Neural crest cell (in vitro differentiated cells): ENCODE results near the gene ULK4. TPM values are rescaled to one million over a fixed set of nuclear protein-coding genes. Genes with fewer than 3 reads are reported as not detected.

Source experiments
- DNase-seq: peaks from one replicate; pipeline ENCODE4 v3.0.0; 2021; ENCODE audit warnings: low read depth, mixed read lengths, low spot score
- H3K27ac Mint-ChIP-seq: one replicate; pipeline ENCODE4 v1.8.0; 2021; ENCODE audit warnings: mild to moderate bottlenecking, mixed read lengths; ENCODE audit not compliant: unreplicated experiment
- H3K27me3 Mint-ChIP-seq: 2 replicates; pipeline ENCODE4 v1.8.0; 2021; ENCODE audit warnings: low read depth, mild to moderate bottlenecking, mixed read lengths
- H3K36me3 Mint-ChIP-seq: 2 replicates; pipeline ENCODE4 v1.8.0; 2021; ENCODE audit warnings: low read depth, mild to moderate bottlenecking, mixed read lengths
- H3K4me1 Mint-ChIP-seq: 2 replicates; pipeline ENCODE4 v1.8.0; 2021; ENCODE audit warnings: mixed read lengths
- H3K4me3 Mint-ChIP-seq: one replicate; pipeline ENCODE4 v1.8.0; 2021; ENCODE audit warnings: mild to moderate bottlenecking, mixed read lengths
- H3K9me3 Mint-ChIP-seq: 2 replicates; pipeline ENCODE4 v1.8.0; 2021; ENCODE audit warnings: mixed read lengths
- CTCF ChIP-seq: fragments of 200-600 bp; sonication (generic); conservative IDR thresholded peaks from 2 replicates; pipeline ENCODE4 v1.5.0; 2021; ENCODE audit warnings: antibody characterized with exemption, mild to moderate bottlenecking
- total RNA-seq: library from RNA; stranded (reverse); gene quantifications from 2 replicates; pipeline ENCODE4 v1.2.1, GENCODE V29; 2021

The ULK4 gene
- total RNA-seq, 1 donor from 2014 or later, result 10.2 TPM

GRCh38 chr3:41222501-41222900, 739.4 kb downstream of the ULK4 start:
- Mint-ChIP-seq H3K27ac (no peak overlapping the region), H3K4me1 (peaks cover 27% of the 10 kb centered on the region), H3K27me3 (no peaks in the 10 kb centered on the region), H3K9me3 (no peaks in the 10 kb centered on the region), H3K4me3 (no peak overlapping the region), H3K36me3 (peaks cover 16% of the 10 kb centered on the region)
- DNase-seq, result no peak
- TF ChIP-seq CTCF, result no peak

GRCh38 chr3:41222012-41222411, 739.9 kb downstream of the ULK4 start:
- no peak for TF ChIP-seq CTCF
- H3K27me3 Mint-ChIP-seq, result no peaks in the 10 kb centered on the region
- peaks cover 28% of the 10 kb centered on the region for H3K4me1 Mint-ChIP-seq
- H3K36me3 Mint-ChIP-seq, result peaks cover 12% of the 10 kb centered on the region
- no peaks in the 10 kb centered on the region for H3K9me3 Mint-ChIP-seq
- H3K27ac Mint-ChIP-seq, result no peak overlapping the region
- DNase-seq, result no peak
- H3K4me3 Mint-ChIP-seq, result no peak overlapping the region

- Mint-ChIP-seq H3K36me3 (peaks cover 4% of the 10 kb centered on the region), H3K4me3 (no peak overlapping the region), H3K9me3 (no peaks in the 10 kb centered on the region), H3K27me3 (no peaks in the 10 kb centered on the region), H3K27ac (no peak overlapping the region), H3K4me1 (peaks cover 35% of the 10 kb centered on the region)
- DNase-seq, result no peak
- TF ChIP-seq CTCF, result no peak
These were observed 740.8 kb downstream of the ULK4 start for GRCh38 chr3:41220906-41221677.

GRCh38 chr3:41219424-41219823, 742.5 kb downstream of the ULK4 start:
- Mint-ChIP-seq H3K27ac (no peak overlapping the region), H3K4me1 (peaks cover 44% of the 10 kb centered on the region), H3K9me3 (no peaks in the 10 kb centered on the region), H3K4me3 (no peak overlapping the region), H3K27me3 (no peaks in the 10 kb centered on the region), H3K36me3 (no peaks in the 10 kb centered on the region)
- no peak for TF ChIP-seq CTCF
- DNase-seq, result no peak

GRCh38 chr3:41216993-41217392, 744.9 kb downstream of the ULK4 start:
- H3K4me1 Mint-ChIP-seq, result peaks cover 57% of the 10 kb centered on the region

More at GRCh38 chr3:41216993-41217392, 744.9 kb downstream of the ULK4 start:
- Mint-ChIP-seq H3K27me3 (no peaks in the 10 kb centered on the region), H3K27ac (no peak overlapping the region), H3K36me3 (no peaks in the 10 kb centered on the region), H3K9me3 (no peaks in the 10 kb centered on the region), H3K4me3 (no peak overlapping the region)
- TF ChIP-seq CTCF, result no peak
- no peak for DNase-seq
